ENCODE results near the gene KHK. TPM values are rescaled to one million over a fixed set of nuclear protein-coding genes. Genes with fewer than 3 reads are reported as not detected.
"Not testable (repeated sequence)": the region's sequence is repeated elsewhere in the genome, so short reads cannot be mapped to it uniquely, and the experiment has no call there.

The KHK gene
- polyA plus RNA-seq, 3 donors = 1.8 to 12.9 (median 4.4) TPM

- 91 to 94% (median 94%) methylated on average over 39 to 49 of the region's 49 CpGs for WGBS, 3 donors
- H3K27ac ChIP-seq (ENCODE audit: low read depth, low read length) = not testable (repeated sequence)
Observed at GRCh38 chr2:27111392-27112078, 25.0 kb downstream of the KHK start.

- WGBS, 3 donors = 67 to 76% (median 74%) methylated on average over 2 of the region's 2 CpGs
- H3K27ac ChIP-seq (ENCODE audit: low read depth, low read length) = no peak overlapping the region
Observed at GRCh38 chr2:27115519-27115918, 28.9 kb downstream of the KHK start.

- no peak overlapping the region for H3K27ac ChIP-seq (ENCODE audit: low read depth, low read length)
- WGBS, 3 donors = 23 to 29% (median 26%) methylated on average over 12 to 14 of the region's 14 CpGs
Observed at GRCh38 chr2:27117995-27118524, 31.5 kb downstream of the KHK start.

- H3K27ac ChIP-seq (ENCODE audit: low read depth, low read length) = no peak within 1 kb of the TSS
- 4 to 5% (median 5%) methylated on average over 54 to 84 of the region's 84 CpGs for WGBS, 3 donors
Observed at GRCh38 chr2:27118525-27119329, 32.2 kb downstream of the KHK start, which contains the start of gene CGREF1. Gene CGREF1 (minus strand): TSS chr2:27119128. CDS start chr2:27104366, 14,762 bp downstream.

- 78 to 85% (median 82%) methylated on average over 8 of the region's 8 CpGs for WGBS, 3 donors
- not testable (repeated sequence) for H3K27ac ChIP-seq (ENCODE audit: low read depth, low read length)
Observed at GRCh38 chr2:27119330-27119670, 32.7 kb downstream of the KHK start.

GRCh38 chr2:27121906-27122305 lies 35.3 kb downstream of the KHK start:
- H3K27ac ChIP-seq (ENCODE audit: low read depth, low read length) = no peak overlapping the region
- WGBS, 3 donors = 68 to 83% (median 79%) methylated on average over 2 of the region's 2 CpGs

GRCh38 chr2:27122791-27123190 lies 36.2 kb downstream of the KHK start:
- WGBS, 3 donors = 91% methylated on average over 7 of the region's 7 CpGs
- no peak overlapping the region for H3K27ac ChIP-seq (ENCODE audit: low read depth, low read length)

GRCh38 chr2:27123302-27124150 lies 37.0 kb downstream of the KHK start, which contains the start of gene ABHD1:
Gene ABHD1 (plus strand): TSS chr2:27123815. CDS start chr2:27123949, 134 bp downstream.
- H3K27ac ChIP-seq (ENCODE audit: low read depth, low read length) = no peak within 1 kb of the TSS
- 6 to 9% (median 7%) methylated on average over 34 to 47 of the region's 47 CpGs for WGBS, 3 donors

GRCh38 chr2:27125104-27125503 lies 38.5 kb downstream of the KHK start:
- 84 to 93% (median 88%) methylated on average over 3 of the region's 3 CpGs for WGBS, 3 donors

GRCh38 chr2:27126252-27126710 lies 39.7 kb downstream of the KHK start:
- no peak overlapping the region for H3K27ac ChIP-seq (ENCODE audit: low read depth, low read length)
- 46 to 54% (median 53%) methylated on average over 5 of the region's 5 CpGs for WGBS, 3 donors

More at GRCh38 chr2:27125104-27125503, 38.5 kb downstream of the KHK start:
- H3K27ac ChIP-seq (ENCODE audit: low read depth, low read length) = no peak overlapping the region

- 86 to 89% (median 88%) methylated on average over 9 of the region's 9 CpGs for WGBS, 3 donors
Observed at GRCh38 chr2:27127883-27128667, 41.5 kb downstream of the KHK start.

GRCh38 chr2:27128668-27129571 lies 42.3 kb downstream of the KHK start:
- no peak overlapping the region for H3K27ac ChIP-seq (ENCODE audit: low read depth, low read length)
- WGBS, 3 donors = 74 to 81% (median 75%) methylated on average over 11 of the region's 11 CpGs

More at GRCh38 chr2:27127883-27128667, 41.5 kb downstream of the KHK start:
- H3K27ac ChIP-seq (ENCODE audit: low read depth, low read length) = no peak overlapping the region

GRCh38 chr2:27130396-27130795 lies 43.8 kb downstream of the KHK start:
- no peak overlapping the region for H3K27ac ChIP-seq (ENCODE audit: low read depth, low read length)
- 84 to 94% (median 90%) methylated on average over 10 of the region's 10 CpGs for WGBS, 3 donors

- WGBS, 3 donors = 80 to 88% (median 87%) methylated on average over 11 of the region's 11 CpGs
- H3K27ac ChIP-seq (ENCODE audit: low read depth, low read length) = no peak overlapping the region
Observed at GRCh38 chr2:27131429-27131828, 44.9 kb downstream of the KHK start.

- WGBS, 3 donors = 29 to 42% (median 40%) methylated on average over 14 of the region's 14 CpGs
Observed at GRCh38 chr2:27133195-27133875, 46.8 kb downstream of the KHK start.

More at GRCh38 chr2:27133195-27133875, 46.8 kb downstream of the KHK start:
- H3K27ac ChIP-seq (ENCODE audit: low read depth, low read length) = no peak overlapping the region
